Endothelial cell of umbilical vein (primary cell): ENCODE results near the gene KATNAL1.

Experiments
- POLR2A ChIP-seq: IDR thresholded peaks from 2 replicates; pipeline ENCODE4 v1.6.1; 2012; ENCODE audit warnings: low read depth, mild to moderate bottlenecking, control low read depth, low read length
- POLR2AphosphoS5 ChIP-seq: IDR thresholded peaks from 2 replicates; pipeline ENCODE4 v1.6.1; 2012; ENCODE audit warnings: low read depth, mild to moderate bottlenecking, control low read depth, low read length, moderate library complexity; ENCODE audit not compliant: insufficient read depth
- TF ChIP-seq, protein P1 (sequence below), 2 donors: IDR thresholded peaks; 1 replicate in 1 of 2; 2 replicates in 1 of 2; pipeline ENCODE4 v1.5.1; 2011; ENCODE audit warnings: low read length in 2 of 2, mild to moderate bottlenecking in 2 of 2, moderate library complexity in 2 of 2, control low read depth in 1 of 2, inconsistent platforms in 1 of 2, low read depth in 1 of 2; ENCODE audit not compliant: insufficient read depth in 1 of 2; ENCODE audit errors: extremely low read depth in 1 of 2

- TF ChIP-seq, protein P1, sequence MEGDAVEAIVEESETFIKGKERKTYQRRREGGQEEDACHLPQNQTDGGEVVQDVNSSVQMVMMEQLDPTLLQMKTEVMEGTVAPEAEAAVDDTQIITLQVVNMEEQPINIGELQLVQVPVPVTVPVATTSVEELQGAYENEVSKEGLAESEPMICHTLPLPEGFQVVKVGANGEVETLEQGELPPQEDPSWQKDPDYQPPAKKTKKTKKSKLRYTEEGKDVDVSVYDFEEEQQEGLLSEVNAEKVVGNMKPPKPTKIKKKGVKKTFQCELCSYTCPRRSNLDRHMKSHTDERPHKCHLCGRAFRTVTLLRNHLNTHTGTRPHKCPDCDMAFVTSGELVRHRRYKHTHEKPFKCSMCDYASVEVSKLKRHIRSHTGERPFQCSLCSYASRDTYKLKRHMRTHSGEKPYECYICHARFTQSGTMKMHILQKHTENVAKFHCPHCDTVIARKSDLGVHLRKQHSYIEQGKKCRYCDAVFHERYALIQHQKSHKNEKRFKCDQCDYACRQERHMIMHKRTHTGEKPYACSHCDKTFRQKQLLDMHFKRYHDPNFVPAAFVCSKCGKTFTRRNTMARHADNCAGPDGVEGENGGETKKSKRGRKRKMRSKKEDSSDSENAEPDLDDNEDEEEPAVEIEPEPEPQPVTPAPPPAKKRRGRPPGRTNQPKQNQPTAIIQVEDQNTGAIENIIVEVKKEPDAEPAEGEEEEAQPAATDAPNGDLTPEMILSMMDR (IDR thresholded peaks at IDR 0.05; ENCODE audit: extremely low read depth in 1 of 2, insufficient read depth in 1 of 2, low read depth in 1 of 2, low read length in 2 of 2), result no peak
- TF ChIP-seq POLR2A (no peak), POLR2AphosphoS5 (no peak)
Observed at GRCh38 chr13:30179597-30180276, 127.6 kb downstream of the KATNAL1 start.
